C4-2B (cell line): Measurements from ENCODE around the gene IL1A.

Experiments used
- H3K27ac ChIP-seq: fragments of 450-650 bp; 2 replicates; pipeline ENCODE4 v1.5.1; 2017
- ZFX ChIP-seq: fragments of 450-650 bp; IDR thresholded peaks from 2 replicates; pipeline ENCODE4 v1.6.1; 2017
- TF ChIP-seq, protein P1 (sequence below): fragments of 450-650 bp; conservative IDR thresholded peaks from 2 replicates; pipeline ENCODE4 v1.5.1; 2017; ENCODE audit warnings: mild to moderate bottlenecking

Gene IL1A

DNA sequence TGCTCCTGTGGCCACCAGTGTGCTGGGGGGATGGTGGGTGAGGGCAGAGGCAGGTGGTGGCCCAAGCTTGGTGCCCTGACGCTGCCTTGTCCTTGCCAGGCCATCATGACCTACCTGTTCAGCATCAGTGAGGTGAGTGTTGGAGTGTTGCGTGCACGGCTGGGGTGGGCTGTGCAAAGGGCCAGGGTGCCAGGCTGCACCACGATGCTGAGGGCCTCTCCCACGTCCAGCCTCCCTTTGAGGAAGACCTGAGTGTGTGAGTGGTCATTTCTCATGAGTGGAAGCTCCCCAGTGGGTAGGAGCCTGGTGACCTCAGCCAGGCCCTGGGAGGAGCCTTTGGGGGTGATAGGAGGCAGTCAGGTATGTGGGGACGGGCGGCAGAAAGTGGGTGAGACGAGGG, 60.3 kb downstream of the IL1A start:
- H3K27ac ChIP-seq, result no peak overlapping the region
- TF ChIP-seq ZFX, result no peak
- TF ChIP-seq, protein P1, sequence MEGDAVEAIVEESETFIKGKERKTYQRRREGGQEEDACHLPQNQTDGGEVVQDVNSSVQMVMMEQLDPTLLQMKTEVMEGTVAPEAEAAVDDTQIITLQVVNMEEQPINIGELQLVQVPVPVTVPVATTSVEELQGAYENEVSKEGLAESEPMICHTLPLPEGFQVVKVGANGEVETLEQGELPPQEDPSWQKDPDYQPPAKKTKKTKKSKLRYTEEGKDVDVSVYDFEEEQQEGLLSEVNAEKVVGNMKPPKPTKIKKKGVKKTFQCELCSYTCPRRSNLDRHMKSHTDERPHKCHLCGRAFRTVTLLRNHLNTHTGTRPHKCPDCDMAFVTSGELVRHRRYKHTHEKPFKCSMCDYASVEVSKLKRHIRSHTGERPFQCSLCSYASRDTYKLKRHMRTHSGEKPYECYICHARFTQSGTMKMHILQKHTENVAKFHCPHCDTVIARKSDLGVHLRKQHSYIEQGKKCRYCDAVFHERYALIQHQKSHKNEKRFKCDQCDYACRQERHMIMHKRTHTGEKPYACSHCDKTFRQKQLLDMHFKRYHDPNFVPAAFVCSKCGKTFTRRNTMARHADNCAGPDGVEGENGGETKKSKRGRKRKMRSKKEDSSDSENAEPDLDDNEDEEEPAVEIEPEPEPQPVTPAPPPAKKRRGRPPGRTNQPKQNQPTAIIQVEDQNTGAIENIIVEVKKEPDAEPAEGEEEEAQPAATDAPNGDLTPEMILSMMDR, result no peak
